COLO668 (cell line): ENCODE results near the gene PSD2.

Experiments
- DNase-seq: peaks from one replicate; lab custom pipeline; 2025; ENCODE audit not compliant: unreplicated experiment; lab: John Stamatoyannopoulos, UW

Gene PSD2

DNA sequence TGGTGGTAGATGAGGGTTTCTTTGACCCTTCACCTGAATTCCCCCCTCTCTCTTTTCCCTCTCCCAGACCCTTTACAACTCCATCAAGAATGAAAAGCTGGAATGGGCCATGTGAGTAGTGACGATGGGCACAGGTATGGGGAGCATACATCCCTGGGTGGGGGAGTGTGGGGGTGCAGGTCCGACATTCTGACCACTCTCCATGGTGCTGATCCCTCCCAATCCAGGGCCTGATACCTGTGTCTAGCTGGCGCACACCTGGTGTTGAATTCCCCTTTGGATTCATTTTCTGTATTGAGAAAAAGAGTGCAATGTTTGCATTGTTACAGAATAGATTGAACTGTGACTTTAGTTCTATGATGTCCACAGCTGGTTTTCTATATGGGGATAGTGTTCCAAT is 40.0 kb downstream of the PSD2 start:
- no peak for DNase-seq

- DNase-seq, result no peak
These were observed 41.0 kb downstream of the PSD2 start for GRCh38 chr5:139836469-139837208.

GRCh38 chr5:139837711-139838380 is 42.2 kb downstream of the PSD2 start:
- DNase-seq, result no peak

GRCh38 chr5:139838381-139839197 is 43.0 kb downstream of the PSD2 start:
- no peak for DNase-seq

DNA sequence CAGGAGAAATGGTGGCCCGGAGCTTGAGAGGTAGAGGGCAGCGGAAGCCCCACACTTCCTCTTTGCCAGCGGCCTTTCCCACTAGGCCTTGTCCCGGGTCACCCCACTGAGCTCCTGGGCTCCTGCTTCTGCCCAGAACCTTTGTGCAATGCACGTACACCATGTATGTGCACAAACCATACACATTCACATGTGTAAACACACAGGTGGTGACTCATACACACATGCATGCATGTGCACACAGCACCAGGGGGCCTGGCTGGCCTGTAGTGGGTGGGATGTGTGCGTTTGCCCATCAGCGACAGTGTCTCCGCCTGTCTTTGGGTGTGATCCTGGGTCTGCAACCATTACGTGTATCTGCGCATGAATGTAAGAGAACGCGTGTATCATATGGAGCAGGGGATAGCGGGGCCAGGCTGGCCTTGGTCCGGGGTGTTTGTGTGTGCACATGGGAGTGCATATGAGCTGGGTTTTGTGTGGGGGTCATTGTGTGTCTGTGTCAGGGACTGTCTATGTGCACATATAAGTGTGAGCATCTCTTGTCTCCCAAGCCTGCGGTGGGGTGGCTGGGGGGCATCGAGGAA is 43.7 kb downstream of the PSD2 start:
- no peak for DNase-seq

GRCh38 chr5:139839918-139840317 is 44.3 kb downstream of the PSD2 start:
- DNase-seq, result no peak

- no peak for DNase-seq
These were observed 45.9 kb downstream of the PSD2 start for GRCh38 chr5:139841549-139841948.

GRCh38 chr5:139842321-139842720 is 46.7 kb downstream of the PSD2 start:
- DNase-seq, result no peak

DNA sequence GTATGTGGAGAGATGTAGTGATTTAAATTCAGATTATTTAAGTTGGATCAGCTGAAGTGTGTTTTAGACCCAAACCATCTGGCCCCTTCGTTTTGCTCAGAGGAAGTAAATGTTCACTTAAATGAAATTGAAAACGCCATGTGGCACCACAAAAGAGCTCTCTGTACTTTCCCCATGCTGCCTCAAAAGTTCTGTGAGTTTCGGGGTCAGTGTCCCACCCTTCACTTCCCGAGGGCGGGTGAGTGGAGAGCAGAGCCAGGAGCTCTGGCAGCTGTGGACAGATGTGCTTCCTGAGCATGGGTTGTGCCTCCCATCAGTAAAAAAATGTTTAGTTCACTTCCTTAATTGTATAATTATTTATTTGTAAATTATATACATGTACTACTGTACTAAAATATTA is 48.4 kb downstream of the PSD2 start:
- DNase-seq, result no peak

DNA sequence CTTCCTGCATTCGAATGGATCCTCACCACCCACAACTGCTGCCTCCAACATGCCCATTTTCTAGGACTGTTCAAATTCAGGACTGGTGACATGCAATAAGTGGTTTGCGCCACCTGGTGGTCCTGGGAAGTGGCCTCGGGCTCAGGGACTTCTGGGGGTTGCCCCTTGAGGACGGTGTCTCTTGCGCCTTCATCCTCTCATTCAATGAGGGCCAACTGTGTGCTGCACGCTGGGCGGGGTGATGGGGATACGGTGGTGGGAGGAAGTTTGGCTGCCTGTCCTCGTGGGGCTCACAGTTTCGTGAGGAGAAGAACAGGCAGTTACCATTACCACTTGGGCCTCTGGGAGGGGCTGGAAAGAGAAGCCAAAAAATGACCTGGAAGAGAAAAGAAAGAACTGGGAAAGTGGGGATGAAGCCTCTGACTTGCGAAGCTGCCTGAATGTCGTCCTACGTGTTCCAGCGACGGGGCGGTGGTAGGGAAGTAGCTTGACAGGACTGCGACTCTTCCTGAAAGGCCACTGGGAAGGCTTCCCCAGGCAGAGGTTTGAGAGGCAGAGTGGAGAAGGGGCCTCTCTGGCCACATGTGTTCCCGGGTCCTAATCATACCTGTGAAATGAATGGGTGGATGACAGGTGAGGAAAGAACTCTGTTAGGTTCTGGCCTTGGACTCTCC is 49.0 kb downstream of the PSD2 start:
- peak; percentile 42 for DNase-seq

DNA sequence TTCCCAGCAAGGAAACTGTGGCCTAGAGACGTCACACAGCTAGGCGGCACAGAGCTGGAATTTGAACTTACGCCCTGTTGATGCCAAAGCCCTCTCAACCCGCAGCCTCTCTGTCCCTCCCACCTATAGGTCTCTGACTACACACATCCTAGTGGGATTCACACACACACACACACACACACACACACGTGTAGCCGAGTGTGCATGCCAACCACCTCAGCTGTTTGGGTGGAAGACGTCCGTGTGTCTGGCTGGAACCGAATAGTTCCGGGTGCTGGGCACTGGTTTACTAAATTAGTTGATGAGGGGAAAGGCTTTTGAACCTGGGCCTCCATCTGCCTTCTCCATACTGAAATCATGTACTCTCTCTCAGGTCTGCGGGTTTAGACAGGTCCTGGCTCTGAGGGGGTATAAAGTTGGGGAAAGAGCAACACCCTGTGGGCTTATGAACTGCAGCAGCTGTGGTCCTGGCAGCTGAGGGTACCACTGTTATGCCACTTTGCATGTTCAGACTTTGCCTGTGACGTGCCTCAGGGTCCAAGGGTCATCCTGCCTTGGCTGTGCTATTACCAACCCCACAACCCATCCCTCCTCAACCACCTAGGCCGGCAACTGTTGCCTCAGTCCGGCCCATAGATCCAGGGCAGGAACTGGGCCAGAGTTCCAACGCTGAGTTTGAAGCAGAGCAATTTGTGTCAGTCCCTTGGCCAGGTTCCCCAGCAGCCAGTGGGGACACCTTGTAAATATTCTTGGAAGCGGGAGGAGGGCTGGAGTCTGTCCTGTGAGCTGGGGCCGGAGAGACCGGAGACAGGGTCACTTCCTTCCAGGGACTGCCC is 50.5 kb downstream of the PSD2 start:
- DNase-seq, result no peak

- no peak for DNase-seq
These were observed 51.5 kb downstream of the PSD2 start for GRCh38 chr5:139847091-139847490.

GRCh38 chr5:139847790-139848507 is 52.3 kb downstream of the PSD2 start:
- DNase-seq, result peak; percentile 62

DNA sequence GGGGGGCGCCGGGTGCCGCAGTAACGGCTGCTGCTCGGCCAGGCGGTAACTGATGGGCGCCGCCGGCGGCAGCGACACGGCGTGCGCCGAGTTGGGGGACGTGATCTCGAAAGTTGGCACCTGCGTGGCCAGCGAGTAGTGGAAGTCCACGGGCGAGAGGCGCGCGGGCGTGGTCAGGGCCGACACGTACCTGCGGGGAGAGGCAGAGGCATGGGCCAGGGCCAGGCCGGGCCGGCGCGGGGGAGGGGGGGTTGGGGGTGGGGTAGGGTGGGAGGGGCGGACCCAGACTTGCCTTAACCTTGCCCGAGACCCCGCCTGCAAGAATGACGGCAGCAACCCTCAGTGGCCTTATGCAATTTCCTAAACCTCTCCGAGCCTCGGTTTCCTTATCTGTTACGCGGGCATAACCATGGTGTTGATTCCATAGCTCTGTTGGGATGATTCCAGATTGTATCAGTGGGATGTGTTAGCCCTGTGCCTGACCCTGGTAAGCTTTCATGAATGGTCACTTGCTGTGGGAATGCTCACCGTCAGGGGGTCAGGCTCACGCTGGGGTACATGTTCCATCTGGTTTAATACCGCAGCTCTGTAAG is 53.0 kb downstream of the PSD2 start:
- DNase-seq, result no peak

- DNase-seq, result no peak
These were observed 53.9 kb downstream of the PSD2 start for GRCh38 chr5:139849501-139849900.

DNA sequence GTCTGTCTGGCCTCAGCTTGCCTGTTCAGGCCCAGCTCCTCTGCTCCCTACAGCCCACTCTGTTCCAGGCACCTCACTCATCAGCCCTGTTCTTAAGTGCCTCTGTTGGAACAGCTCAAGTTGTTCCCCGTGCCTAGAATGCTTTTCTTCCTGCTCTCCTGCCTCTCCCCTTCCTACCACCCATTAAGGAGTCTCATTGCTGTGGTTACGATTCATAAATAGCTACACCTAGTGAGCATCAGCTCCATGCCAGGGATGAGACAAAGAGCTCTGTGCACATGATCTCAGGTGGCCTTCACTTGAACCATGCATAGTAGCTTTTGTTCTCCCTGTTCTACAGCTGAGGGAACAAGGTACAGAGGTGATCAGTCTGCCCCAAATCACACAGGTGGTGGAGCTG is 54.3 kb downstream of the PSD2 start:
- DNase-seq, result no peak

DNA sequence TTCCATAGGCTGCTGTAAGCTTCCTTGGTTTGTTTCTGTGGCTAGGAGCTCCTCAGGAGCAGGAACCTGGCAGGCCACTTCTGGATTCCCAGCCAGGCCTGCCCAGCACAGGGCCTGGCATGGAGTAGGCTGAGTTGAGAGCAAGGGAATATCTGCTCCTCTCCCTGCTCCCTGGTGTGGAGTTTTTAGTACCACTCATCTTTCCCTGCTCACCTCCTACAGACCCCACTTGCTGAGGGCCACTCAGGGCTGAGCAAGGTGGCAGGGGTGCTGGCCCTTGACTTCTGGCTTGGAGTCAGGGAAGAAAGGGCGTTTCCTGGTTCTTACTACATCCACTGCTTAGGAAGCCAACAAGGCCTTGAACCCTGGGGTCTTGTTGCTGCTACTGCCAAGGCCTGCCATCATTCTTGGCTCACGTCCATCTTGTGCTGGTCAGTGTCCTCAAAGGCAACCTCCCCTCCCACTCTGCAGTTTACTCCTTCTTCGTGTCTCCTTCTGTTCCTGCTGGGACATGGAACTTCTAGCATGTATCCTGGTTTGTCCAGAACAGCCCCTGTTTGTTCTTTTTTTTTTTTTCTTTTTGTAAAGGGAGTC is 54.9 kb downstream of the PSD2 start:
- no peak for DNase-seq

GRCh38 chr5:139851558-139851957 is 56.0 kb downstream of the PSD2 start:
- no peak for DNase-seq

DNA sequence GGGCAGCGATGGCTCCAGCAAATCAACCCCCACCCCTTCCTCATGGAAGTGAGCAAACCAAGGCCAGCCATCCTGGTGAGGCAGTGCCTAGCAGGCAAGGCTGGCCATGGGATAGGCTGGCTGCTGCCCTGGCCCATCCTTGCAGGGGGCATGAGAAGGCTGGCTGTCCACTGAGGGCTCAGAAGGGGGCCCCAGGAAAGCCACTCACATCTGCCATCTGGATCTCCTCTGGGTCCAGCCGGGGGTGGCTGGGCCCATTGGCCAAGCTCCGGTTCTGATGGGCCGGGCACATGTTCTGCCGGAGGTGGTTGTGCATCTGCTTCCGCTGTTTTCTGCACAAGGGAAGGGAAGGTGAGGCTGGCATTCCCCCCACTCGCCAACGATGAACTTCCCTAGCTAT is 57.1 kb downstream of the PSD2 start:
- DNase-seq, result no peak
